Hematopoietic multipotent progenitor cell treated with erythropoietin and hydrocortisone succinate and interleukin-3 and kit ligand, for 17 days (in vitro differentiated cells): ENCODE results near the gene GPR31.
"Not testable (repeated sequence)": the region's sequence is repeated elsewhere in the genome, so short reads cannot be mapped to it uniquely, and the experiment has no call there.

Experiments used
- DNase-seq: peaks from one replicate; pipeline ENCODE4 v3.0.0-alpha.2; 2015; ENCODE audit warnings: low spot score

GPR31 gene

GRCh38 chr6:167157863-167158262 is at the start of gene GPR31:
Gene GPR31, minus strand, starts transcription at chr6:167157980. Its CDS starts 149 bp downstream, at chr6:167157831.
- no peak for DNase-seq

GRCh38 chr6:167207527-167207926 is 49.7 kb upstream of the GPR31 start:
- no peak for DNase-seq

GRCh38 chr6:167205316-167205715 is 47.5 kb upstream of the GPR31 start:
- not testable (repeated sequence) for DNase-seq

GRCh38 chr6:167204059-167204348 is 46.2 kb upstream of the GPR31 start:
- not testable (repeated sequence) for DNase-seq

- DNase-seq = not testable (repeated sequence)
Observed at GRCh38 chr6:167203261-167204058, 45.7 kb upstream of the GPR31 start.

- not testable (repeated sequence) for DNase-seq
Observed at GRCh38 chr6:167202613-167203012, 44.8 kb upstream of the GPR31 start.

- no peak for DNase-seq
Observed at GRCh38 chr6:167200806-167201205, 43.0 kb upstream of the GPR31 start.

- not testable (repeated sequence) for DNase-seq
Observed at GRCh38 chr6:167195941-167196610, 38.3 kb upstream of the GPR31 start.

- DNase-seq = not testable (repeated sequence)
Observed at GRCh38 chr6:167193515-167194125, 35.8 kb upstream of the GPR31 start.

- not testable (repeated sequence) for DNase-seq
Observed at GRCh38 chr6:167191043-167191583, 33.3 kb upstream of the GPR31 start.

GRCh38 chr6:167187275-167187674 is 29.5 kb upstream of the GPR31 start:
- DNase-seq = not testable (repeated sequence)

GRCh38 chr6:167185101-167185500 is 27.3 kb upstream of the GPR31 start:
- not testable (repeated sequence) for DNase-seq

GRCh38 chr6:167182913-167183314 is 25.1 kb upstream of the GPR31 start:
- DNase-seq = not testable (repeated sequence)

- not testable (repeated sequence) for DNase-seq
Observed at GRCh38 chr6:167181351-167181750, 23.6 kb upstream of the GPR31 start.

GRCh38 chr6:167180086-167180485 is 22.3 kb upstream of the GPR31 start:
- not testable (repeated sequence) for DNase-seq

GRCh38 chr6:167178896-167179655 is 21.3 kb upstream of the GPR31 start:
- not testable (repeated sequence) for DNase-seq

- not testable (repeated sequence) for DNase-seq
Observed at GRCh38 chr6:167177271-167177670, 19.5 kb upstream of the GPR31 start.

- not testable (repeated sequence) for DNase-seq
Observed at GRCh38 chr6:167172011-167172410, 14.2 kb upstream of the GPR31 start.

GRCh38 chr6:167171300-167171699 is 13.5 kb upstream of the GPR31 start:
- not testable (repeated sequence) for DNase-seq

GRCh38 chr6:167169867-167170266 is 12.1 kb upstream of the GPR31 start:
- not testable (repeated sequence) for DNase-seq

GRCh38 chr6:167168296-167168695 is 10.5 kb upstream of the GPR31 start:
- DNase-seq = not testable (repeated sequence)

- DNase-seq = not testable (repeated sequence)
Observed at GRCh38 chr6:167167699-167168098, 9.9 kb upstream of the GPR31 start.
